Epidermal melanocyte (primary cell): ENCODE data around the gene STK10.
A peak's percentile ranks its signal among the peaks of the same experiment; 100 is the strongest.

Experiments used
- DNase-seq: peaks from one replicate; pipeline ENCODE4 v3.0.0; 2011; ENCODE audit warnings: low spot score; ENCODE audit not compliant: insufficient read length

The STK10 gene

DNA sequence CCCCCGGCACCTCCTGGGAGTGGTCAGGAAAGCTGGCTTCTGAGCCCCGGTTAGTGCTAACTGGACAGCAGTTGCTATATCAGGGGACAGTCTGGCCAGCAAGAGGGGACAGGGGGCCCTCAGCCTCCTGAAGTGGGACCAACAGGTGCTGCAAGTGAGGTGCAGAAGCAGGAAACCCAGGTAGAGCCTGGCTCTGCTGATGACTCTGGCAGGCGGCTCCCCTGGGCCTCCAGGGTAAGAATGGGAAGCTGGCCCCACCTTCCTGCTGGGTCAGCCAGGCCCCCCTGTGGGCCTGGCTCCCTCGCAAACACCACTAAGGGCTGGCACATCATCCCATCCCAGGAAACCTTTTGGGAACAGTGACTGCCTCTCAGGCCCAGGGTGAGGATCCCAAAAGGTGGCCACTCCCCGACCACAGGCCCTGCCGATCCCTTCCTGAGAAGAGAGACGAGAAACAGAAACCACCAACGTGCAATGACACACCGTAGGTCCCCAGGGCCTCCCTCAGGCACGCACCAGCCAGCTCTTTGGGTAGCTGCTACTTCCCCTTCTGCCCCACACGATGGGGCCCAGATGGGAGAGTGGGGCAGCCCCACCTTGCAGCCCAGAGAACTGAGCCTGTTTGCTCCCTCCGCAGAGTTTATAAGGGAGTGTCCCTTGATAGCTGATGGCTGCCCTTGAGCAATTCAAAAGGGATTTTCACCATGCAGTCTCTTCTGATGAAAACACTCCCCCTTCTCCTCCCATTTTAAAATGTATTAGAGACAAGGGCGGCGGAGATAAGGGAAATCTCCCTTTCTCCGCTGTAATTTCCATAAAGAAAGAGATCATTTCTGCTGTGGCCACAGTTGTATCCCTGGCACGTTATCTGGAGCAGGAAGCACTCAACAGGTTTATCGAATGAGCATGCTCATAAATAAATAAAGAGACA lies 76.8 kb downstream of the STK10 start:
- DNase-seq = no peak

DNA sequence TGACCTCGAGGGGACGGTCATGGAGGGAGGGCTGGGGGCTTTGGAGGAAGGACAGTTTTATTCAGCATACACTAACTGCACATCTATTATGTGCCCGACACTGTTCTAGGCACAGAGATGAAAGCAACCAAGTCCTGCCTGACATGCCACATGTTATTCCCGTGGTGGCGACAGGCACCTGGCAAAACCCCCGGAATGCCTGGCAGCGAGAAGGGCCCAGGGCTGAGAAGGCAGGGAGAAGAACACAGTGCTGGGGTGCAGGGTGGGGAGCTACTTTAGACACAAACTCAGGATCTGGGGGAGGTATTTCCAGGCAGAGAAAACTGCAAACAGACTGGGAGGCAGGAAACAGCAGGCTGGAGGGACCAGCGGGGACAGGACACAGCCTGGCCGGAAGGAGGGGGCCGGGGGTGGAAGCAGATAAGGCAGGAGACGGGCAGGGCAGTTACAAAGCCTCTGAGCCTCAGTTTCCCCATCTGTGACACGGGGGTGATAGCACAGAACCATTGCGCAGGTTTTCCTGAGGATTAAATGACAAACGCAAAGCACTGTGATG lies 77.7 kb downstream of the STK10 start:
- no peak for DNase-seq

DNA sequence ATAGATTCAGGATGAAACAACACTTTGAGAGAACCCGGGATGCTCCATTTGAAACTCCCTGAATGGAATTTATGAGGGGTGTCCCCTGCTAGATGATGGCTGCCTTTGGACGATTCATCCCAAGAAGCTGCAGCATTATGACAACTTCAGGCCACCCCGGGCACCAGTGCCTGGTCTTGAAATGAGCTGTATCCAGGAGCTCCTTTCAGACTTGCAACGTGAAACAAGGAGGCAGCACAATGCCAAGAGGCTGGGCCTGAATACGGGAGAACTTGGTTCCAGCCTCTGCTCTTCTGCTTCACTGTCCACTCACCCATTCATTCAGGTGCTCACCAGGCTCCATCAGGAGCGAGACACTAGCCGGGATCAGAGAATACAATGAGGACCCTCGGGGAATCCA lies 78.3 kb downstream of the STK10 start:
- DNase-seq = no peak

DNA sequence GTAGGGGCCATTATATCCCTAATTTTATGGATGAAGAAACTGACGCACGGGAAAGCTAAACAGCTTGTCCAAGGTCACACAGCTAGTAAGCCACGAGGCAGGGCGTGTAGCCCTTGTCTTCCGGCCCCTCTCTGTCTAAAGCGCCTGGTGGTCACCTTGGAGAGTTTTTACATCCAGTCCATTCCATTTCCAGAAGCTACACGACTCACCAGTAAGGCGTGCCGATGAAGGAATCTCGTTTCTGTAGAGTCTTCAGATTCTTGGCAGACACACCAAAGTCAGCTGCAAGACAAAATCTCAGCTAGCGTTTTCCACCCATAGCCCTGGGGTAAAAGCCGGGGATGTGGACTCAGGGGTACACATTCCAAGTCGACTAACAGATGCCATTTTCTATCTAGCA lies 80.5 kb downstream of the STK10 start:
- peak; percentile 56 for DNase-seq

DNA sequence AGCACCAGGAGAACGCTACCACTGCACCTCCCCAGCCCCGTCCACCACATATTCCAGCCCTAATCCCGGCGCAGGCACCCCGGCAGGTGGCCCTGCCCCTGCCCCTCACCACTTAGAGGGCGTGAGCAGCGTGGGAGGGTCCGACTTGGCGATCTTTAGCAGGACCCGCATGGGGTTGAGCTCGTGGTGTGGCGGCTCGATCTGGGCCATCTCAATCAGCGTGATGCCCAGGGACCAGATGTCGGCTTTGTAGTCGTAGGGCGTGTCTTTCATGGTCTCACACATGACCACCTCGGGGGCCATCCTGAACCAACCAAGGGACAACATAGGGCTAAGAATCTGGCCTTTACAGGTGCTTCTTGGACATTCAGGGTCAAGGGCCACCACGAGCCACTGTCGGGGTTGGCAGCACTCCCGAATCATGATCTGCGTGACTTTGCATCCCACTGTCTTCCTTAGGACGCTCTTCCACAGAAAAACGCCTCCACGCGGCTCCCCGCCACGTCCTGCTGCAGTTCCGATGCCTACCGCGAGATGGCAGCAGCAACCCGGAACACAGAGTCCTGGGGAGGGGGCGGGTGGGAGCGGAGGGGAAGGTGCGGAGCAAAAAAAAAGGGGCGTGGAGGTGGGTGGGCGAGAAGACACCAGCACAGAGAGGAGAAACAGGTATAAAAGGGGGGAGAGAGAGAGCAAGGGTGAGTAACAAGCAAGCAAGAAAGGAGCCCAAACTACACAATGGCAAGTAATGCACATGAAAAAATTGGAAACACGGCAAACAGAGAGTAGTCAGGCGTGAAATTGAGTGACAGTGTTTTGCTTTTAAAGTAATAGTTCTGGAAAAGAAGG lies 81.3 kb downstream of the STK10 start:
- DNase-seq = peak; percentile 41

DNA sequence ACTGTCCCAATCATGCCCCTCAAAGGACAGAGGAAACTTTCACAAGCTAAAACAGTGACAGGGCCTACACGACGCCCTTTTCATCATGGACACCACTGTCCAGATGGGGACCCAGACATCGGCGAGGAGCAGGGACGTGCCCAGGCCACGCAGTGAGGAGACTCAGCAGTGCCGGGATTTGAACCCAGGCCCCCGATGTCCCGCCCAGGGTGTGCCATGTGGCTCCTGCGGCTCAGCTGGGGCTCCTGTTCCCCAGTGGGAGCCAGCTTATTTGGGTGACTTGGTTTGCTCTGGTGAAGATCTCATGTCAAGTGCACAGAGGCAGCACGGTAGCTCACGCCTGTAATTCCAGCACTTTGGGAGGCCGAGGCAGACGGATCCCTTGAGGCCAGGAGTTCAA lies 82.2 kb downstream of the STK10 start:
- no peak for DNase-seq

DNA sequence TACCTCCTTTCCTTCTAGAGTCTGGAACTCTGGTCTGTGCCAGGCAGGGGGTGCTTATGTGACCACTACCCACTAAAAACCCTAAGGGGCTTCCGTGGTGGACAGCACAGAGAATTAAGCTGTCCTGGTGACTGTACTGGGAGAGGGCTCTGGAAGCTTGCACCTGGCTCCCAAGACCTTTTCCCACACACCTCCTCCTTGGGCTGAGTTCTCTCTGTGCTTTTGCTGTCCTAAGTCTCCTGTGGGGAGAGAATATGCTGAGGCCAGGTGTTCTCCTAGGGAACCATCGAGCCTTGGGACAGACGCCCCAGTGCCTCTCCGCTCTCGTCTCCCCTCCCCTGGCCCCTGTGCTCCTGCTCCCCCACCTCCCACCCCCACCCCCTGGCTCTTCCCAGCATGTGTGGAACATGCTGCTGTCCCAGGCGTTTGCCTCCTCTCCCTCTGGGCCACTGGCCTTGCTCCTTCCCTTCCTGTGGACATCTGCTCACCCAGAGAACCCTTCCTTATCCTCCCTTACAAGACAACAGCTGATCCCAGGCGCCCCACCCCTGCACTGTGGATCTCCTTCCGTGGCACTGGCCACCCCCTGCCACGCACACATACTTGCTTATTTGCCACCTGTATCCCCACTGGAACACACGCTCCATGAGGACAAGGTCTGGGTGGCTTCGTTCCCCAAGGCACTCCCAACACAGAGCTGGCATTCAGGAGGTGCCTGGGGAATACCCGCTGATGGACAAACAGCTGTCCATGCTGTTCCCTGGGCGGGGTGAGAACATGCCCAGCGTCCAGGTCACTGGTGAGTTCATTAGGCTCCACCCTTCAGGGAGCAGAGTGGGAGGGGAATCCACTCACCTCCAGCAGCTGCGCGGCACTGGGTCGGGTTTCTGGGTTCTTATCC lies 83.0 kb downstream of the STK10 start:
- no peak for DNase-seq

DNA sequence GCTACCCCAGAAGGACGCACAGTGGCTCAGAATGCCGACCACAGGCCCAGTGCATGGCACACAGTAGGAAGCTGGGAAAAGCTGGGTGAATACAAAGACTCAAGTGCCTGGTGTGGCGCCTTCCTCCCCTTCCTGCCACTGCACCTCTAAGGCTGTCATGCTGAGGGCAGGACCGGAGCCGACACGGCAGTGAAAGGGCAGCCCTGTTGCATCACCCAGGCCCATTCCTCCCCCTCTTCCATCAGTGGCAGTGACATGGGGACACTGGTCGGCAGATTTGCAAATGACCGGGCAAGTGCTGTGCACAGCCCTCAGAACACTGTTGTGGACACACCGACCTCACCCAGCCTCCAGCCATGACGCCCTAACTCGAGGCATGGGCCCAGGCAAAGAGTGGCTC lies 84.0 kb downstream of the STK10 start:
- DNase-seq = no peak

DNA sequence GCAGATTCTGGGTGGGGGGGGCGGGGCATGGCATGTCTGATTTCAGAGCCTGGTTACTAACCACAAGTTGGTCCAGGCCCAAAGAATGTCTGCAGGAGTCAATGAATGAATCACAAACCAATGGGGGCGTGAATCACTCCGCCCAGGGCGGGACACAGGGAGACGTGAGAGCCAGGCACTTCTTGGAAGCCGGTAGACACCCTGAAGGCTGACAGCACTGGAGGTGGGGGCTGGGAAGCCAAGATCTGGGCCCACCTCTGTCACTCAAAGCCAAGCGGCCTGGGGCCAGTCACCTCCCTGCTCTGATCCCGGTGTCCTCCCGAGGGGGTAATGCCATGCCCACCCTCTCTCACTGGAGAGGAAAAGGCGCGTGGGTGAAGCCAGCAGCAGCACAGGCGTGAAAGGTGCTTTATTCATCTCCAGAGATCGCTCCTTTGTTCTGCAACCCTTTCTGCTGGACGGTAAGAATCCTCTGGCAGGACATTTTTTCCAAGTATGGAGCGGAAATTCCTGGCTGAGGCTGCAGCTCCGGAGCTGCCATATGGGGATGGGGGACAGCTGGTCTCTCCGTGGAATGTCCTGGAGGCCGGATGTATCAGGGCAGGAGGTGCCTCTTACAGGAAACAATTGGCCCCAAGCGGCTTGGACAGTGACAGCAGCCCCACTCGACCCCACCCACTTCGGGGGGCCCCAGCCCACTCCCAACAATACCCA lies 85.0 kb downstream of the STK10 start:
- no peak for DNase-seq

DNA sequence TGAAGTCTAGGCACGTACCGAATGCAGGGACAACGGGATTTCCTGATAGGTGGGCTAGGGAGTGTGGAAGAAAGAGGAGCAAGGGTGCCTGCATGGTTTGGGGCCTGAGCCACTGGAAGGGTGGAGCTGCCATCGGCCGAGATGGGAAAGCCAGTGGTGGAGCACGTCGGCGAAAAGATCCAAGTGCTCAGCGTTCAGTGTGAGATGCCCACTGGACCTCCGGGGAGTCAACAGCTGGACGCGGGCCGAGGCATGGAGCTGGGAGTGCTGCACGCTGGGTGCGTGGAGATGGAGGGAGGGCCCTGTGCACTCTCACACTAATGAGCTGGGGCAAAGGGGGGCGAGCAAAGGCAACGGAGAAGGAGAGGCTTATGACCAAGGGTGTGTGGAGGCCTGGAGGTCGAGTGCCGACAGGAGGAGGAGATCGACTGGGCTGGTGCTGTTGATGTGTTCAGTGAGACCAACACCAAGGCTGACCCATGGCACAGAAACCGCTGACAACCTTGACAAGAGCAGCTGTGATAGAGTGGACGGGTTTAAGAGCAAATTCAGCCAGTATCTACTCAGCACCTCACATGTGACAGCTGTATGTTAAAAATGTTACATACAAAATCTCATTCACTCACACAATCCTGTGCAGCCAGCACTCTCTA lies 85.7 kb downstream of the STK10 start:
- no peak for DNase-seq

DNA sequence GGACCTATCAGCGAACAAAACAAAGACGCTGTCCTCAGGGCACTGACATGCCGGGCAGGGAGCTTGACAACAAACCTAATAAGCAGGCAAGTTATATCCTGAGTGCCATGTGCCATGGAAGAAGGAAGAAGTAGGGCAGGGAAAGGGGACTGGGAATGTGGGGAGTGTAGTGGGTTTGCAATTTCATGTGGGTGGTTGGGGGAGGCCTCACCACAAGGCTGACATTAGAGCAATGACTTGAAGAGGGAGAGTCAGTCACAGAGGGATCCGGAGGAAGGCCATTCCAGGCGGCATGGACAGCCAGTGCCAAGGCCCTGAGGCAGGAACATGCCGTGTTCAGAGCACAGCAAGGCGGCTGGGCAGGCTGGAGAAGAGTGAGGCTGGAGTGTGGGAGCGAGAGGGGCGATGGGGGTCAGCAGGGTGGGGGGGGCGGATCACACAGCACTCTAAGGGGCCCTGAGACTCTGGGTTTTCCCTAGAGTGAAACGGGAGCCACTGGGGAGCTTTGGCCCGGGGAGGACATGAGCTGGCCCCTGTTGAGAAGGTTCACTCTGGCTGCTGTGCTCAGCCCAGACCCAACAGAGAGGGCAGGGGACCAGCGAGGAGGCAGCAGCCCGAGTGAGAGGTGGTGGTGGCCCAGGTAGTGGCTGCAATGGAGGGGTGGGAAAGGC lies 86.3 kb downstream of the STK10 start:
- no peak for DNase-seq

DNA sequence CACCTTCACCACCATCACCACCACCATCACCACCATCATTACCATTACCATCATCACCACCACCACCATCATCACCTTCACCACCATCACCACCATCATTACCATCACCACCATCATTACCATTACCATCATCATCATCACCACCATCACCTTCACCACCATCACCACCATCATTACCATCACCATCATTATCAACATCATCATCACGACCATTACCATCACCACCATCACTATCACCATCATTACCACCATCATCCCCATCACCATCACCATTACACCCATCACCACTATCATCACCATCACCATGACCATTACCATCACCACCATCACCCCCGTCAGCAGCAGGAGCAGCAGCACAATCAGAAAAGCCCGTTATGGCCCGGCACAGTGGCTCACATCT lies 89.1 kb downstream of the STK10 start:
- no peak for DNase-seq

DNA sequence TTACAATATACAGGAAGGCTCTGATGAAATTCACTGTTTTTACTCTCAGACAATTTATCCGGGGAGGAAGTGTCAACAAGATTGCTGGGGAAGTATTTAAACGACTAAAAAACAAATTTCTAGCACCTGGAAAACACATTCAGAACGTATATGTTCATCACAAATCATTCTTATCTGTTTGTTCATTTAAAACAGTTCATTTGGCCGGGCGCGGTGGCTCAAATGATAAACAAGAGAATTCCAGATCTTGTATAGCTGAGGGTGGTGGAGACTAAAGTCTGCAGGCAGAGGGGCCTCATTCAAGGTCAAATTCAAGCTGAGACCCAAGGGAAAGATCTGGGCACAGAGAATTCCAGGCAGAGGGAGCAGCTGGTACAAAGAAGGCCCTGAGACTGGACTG lies 90.0 kb downstream of the STK10 start:
- no peak for DNase-seq

DNA sequence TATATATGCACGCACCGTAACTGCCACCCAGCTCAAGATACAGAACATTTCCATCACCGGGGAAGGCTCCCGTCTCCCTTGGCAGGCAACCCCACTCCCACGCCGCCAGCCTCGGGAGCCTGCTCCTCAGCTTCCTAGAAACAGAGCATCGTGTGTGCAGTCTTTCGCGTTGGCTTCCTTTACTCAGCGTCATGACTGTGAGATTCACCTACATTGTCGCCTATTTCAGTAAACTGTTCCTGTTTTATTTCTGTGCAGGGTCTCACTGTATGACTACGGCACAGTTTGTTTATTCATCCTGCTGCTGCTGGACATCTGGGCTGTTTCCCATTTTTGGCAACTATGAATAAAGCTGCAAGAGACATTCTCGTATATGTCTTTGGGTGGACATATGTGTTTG lies 90.7 kb downstream of the STK10 start:
- DNase-seq = no peak

DNA sequence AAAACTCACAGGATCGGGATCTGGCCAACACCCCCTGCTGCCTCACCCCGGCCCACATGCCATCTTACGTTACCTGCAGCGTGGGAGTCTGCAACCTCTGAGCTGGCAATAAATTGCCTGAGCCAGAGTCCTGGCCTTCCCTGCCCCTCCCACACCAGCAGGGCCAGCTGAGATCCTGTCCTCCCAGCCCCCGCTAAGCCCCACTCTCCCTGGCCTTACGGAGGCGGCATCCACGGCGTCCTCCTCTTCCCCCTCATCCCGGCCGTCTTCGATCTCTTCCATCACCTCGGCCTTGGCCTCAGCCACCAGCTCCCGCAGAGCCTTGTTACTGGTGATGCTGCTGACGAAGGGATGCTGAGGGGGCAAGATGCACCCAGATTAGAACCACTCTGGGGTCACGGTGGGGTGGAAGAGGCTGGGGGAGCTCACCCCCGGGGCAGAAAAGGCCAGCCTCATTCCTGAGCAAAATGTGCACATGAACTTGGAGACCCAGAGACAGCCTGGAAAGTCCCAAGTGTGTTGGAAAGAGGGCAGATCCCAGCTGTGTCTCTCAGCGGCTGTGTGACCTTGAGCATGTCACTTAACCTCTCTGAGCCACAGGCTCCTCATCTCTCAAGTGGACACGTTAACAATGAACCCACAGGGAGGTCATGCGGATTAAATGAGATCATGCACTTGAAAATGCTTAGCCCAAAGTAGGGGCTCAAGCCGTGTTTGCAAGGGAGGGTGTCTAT lies 91.7 kb downstream of the STK10 start:
- DNase-seq = no peak

DNA sequence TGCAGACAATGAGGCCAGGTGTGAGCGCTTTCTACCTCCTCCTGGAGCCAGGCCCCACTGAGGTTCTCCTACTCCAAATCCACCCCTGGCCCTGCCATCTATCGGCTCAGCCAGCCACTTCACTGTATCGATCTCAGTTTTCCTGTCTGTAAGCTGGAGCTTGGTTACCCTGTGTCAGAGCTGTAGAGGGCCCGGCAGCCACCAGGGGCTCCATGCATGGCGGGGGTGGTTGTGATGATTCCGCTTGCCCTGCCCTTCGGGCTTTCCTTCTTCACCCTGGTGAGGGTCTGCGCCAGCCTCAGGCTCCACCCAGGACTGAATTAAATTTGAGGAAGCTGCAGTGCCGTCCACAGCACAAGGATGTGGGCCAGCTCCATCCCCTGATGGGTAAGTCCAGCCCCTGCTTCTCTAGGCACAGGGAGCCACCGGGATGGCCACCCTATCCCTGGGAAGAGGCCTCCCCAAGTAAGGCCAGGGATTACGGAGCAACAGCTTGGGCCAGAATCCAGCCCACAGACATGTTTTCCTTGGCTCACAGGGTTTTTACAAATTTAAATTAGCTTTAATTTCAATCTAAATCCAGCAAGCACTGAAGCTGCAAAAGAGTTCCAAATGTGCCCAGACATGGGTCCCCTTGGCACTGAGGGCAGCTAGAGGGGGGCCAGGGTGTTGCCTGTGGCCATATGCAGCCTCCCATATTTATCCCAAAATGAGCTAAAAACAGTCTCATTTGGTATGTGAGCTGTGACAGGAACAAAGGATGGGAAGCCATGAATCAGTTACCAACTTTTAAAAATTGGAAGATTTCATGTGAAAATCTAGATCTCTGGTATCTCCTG lies 92.4 kb downstream of the STK10 start:
- DNase-seq = no peak

DNA sequence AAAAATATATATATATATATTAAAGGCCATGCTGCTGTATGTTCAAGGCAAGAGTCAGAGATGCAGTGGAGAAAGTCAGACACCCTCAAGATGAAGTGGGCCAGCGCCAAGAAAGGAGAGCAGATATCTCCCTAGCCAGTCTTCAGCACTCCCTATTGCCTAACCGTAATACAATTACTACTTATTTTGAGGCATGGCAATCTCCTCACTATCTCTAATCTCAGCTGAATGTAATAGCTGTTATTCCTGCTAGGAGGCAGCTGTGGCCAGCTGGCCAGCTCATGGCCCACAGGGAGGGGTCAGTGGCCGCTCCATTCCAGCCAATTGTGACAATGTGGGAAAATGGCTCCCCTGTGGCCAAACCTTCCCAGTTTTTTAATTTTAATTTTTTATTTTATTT lies 94.1 kb downstream of the STK10 start:
- DNase-seq = no peak

DNA sequence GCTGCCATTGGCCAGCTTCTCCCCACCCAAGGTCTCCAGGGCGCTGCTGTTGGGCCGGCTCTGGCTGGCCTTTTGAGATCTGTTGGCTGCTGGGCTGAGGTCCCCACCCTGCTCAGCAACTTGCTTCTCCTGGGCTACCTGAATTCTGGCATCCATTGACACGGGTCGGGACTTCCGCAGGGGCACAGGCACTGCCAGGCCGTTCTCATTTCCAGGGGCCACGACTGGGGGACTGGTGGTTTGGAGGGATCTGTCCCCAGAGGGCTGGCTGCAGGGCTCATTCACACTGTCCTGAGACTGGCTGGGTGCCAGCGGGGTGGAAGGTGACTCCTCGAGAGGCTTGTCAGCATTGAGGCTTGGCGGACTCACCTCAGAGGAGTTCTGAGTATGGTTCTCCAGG lies 94.5 kb downstream of the STK10 start:
- no peak for DNase-seq
